CD4-positive, alpha-beta T cell treated with Interleukin-17A for 1 hour (primary cell): Measurements from ENCODE around the gene SUMO3.
"Not testable (repeated sequence)": the region's sequence is repeated elsewhere in the genome, so short reads cannot be mapped to it uniquely, and the experiment has no call there.

Experiments used
- DNase-seq: peaks from one replicate; pipeline ENCODE4 v3.0.0-alpha.2; 2020

Gene SUMO3

GRCh38 chr21:44846485-44847260, 28.8 kb upstream of the SUMO3 start:
- peak; percentile 41 for DNase-seq

DNA sequence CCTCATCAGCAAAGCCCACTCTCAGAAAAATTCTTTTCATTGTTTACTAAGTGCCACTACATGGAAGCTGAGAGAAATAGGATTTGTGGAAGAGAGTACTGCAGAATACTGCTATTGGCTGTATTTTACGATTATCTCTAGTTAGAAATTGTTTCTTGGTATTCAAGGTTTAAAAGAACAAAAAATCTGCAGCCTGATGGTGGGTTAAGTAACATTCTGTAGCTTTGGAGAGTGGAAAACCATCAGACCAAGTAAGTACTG, 28.3 kb upstream of the SUMO3 start:
- DNase-seq: no peak

- peak; percentile 56 for DNase-seq
Observed at GRCh38 chr21:44845418-44846223, 27.8 kb upstream of the SUMO3 start.

- DNase-seq: no peak
Observed at GRCh38 chr21:44844256-44844655, 26.4 kb upstream of the SUMO3 start.

DNA sequence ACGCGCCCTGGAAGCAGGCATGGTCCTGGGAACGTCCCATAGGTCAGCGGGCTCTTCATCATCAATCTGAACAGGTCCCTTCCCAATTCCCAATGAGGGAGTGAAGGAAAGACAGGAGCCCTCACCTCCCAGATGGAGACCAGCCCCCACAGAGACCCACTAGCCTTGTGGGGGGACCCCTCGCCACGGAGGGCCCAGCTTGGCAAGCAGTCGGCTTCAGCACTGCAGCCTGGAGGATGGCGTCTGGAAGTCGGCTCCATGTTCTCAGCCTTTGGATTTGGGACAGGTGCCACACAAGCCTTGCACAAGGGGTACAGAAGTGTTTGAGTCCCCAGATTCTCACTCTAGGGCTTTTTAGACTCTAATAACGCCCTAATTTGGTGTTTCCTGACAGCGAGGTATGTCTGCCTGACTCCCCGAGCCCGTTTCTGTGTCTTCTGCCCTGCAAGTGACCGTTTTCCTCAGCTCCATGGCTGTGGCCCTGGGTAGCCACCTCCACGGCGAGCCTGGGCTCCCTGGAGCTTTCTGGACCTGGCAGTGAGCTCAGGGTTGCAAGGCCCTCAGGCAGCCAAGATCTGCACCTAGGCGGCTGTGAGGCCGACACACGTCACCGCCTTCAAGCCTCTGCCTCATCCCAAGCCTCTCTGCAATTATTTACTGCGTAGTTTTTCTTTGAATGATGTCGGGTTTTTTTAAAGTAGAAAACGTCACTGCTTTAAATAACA, 25.0 kb upstream of the SUMO3 start:
- DNase-seq: no peak

DNA sequence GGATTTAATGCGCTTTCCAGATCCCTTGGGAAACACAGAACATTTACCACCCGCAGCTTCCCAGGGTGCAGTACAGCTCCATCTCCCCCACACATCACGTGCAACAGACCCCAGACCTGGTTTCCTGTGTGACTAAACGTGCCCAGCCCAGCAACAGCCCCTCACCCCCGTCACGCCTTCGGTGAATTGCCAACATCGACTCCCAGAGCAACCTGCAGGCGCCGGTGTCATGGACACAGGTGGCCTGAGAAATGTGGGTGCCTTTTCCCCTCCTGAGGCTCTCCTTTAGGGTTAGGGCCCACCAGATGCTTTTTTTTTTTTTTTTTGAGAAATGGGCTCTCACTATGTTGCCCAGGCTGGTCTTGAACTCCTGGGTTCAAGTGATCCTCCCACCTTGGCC, 24.2 kb upstream of the SUMO3 start:
- DNase-seq: no peak

- DNase-seq: no peak
Observed at GRCh38 chr21:44840771-44841170, 22.9 kb upstream of the SUMO3 start.

- DNase-seq: no peak
Observed at GRCh38 chr21:44838951-44839350, 21.1 kb upstream of the SUMO3 start.

DNA sequence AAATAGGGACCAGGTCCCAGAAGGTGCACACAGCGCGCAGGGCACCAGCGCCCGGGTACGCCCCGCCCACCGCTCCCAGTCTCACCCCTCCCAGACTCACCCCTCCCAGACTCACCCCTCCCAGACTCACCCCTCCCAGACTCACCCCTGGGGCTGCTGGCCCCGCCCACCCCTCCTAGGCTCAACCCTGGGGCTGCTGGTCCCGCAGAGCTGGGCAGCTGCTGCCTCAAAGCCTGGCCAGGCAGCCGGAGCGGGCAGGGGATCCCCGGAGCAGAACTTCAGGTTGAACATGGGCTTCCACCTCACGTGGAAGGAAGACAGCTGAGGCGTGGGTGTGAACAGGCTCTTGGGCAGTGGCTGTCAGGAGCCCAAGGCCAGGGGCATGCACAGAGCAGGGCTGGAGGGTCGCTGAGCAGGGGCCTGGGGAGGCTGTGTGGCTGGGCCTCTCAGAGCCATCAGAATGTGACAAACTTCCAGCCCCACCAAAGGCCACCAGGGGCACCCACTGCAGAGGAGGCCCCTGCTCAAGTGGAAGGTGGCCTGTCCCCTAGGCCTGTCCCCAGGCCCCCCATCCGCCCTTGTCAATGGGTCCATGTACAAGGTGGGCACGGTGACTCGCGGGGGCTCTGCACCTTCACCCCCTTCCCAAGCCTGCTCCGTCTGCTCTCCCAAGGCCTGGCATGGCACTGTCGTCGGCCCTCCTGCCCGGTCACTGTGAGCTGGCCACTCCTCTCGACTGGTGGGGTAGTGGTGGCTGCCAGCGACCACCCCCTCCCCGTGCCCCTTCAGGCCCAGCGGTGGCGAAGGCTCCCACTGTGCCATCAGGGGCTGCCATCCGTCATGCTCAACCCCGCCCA, 20.4 kb upstream of the SUMO3 start:
- no peak for DNase-seq

GRCh38 chr21:44837537-44837936, 19.7 kb upstream of the SUMO3 start:
- DNase-seq: no peak

- no peak for DNase-seq
Observed at GRCh38 chr21:44836666-44837471, 19.0 kb upstream of the SUMO3 start.

- no peak for DNase-seq
Observed at GRCh38 chr21:44836349-44836665, 18.4 kb upstream of the SUMO3 start.

DNA sequence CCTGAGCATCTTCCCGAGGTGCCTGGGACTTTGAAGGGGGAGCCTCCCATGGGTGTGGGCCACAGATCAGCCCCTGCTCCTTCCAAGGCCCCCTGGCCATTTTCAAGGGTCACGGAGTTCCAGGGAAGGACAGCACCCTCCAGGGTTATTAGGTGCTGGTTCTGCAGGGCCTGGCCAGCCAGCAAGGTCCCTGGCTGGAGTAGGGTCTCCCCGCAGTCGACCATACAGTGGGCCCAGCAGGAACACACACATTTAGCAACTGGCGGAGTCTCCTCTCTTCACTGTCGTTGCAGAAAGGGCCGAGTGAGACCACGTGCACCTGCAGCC, 17.7 kb upstream of the SUMO3 start:
- DNase-seq: no peak

- no peak for DNase-seq
Observed at GRCh38 chr21:44834951-44835646, 17.2 kb upstream of the SUMO3 start.

DNA sequence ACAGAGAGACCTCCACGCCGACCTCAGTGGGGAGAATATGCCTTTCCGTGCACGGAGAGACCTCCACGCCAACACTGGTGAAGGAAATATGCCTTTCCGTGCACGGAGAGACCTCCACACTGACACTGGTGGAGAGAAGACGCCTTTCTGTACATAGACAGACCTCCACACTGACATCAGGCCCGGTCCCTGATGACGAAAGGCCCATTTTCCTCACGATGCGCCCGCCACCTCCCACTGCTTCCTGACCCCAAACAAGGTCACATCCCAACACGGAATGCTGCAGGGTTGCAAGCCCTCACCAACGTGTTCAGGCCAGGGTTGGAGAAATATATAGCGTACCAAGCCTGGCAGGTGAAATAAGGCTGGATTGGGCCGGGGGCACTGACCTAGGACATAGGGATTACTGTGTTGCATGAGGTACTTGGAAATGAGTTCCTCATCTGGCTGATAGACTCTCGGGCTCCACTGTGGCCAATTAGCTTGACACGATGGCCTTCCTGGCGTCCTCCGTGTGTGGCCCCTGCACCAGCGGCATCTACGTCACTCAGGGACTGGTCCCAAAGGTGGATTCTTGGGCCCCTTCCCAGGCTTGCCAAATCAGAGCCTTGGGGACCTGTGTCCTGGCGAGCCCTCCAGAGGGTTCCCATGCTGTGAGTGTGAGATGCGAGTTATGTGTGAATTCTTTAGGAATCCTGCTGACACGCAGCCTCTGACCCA, 16.5 kb upstream of the SUMO3 start:
- DNase-seq: no peak

GRCh38 chr21:44833663-44834062, 15.8 kb upstream of the SUMO3 start:
- no peak for DNase-seq

DNA sequence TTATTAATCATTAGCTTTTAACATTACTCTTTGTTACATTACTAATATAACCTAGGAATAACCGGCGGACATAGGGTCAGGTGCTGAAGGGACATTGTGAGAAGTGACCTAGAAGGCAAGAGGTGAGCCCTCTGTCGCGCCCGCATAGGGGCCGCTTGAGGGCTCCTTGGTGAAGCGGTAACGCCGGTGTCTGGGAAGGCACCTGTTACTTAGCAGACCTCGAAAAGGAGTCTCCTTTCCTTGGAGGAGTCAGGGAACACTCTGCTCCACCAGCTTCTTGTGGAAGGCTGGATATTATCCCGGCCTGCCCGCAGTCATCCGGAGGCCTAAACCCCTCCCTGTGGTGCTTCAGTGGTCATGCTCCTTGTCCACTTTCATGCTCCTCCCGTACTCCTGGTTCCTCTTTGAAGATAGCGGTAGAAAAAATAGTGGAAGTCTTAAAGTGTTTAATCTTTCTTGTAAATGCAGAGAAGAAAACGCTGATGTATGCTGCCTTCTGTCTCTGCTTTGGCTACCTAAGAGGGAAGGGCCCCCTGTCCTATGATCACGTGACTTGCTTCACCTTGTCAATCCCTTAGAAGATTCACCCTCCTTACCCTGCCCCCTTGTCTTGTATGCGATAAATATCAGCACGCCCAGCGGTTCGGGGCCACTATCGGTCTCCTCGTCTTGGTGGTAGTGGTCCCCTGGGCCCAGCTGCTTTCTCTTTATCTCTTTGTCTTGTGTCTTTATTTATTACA, 14.8 kb upstream of the SUMO3 start:
- DNase-seq: not testable (repeated sequence)

- DNase-seq: no peak
Observed at GRCh38 chr21:44831227-44831860, 13.5 kb upstream of the SUMO3 start.

DNA sequence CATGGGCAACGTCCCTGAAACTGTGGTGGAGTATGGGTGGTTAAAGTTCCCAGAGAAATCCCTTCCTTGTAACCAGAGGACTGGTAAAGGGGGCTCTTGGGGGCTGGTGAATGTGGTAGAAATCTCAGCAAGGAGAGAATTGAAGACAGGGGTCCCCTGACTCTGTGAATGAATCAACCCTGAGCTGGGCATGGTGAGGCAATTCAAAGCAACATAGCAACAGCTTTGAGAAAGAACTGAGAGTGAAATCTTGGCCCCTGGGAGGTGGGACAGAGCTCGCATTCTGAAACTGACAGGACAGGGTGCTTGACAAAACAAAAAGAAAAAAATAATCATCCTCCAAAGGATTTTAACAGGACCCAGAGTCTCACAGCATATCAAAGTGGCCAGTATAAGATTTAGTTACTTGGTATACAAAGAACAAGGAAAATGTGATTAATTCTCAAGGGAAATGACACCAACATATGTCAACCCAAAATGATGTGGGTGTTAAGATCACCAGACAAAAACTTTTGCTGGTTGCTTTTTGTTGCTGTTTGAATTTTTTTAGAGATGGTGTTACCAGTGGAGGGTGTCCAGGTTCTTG, 11.7 kb upstream of the SUMO3 start:
- no peak for DNase-seq
